VCaP (cell line): Measurements from ENCODE around the gene NFYA.

Experiments
- H3K27ac ChIP-seq: fragments of 450-650 bp; 2 replicates; pipeline ENCODE4 v1.5.1; 2017
- TF ChIP-seq, protein P1 (sequence below): fragments of 450-650 bp; conservative IDR thresholded peaks from 2 replicates; pipeline ENCODE4 v1.5.1; 2017; ENCODE audit warnings: mild to moderate bottlenecking, moderate library complexity

Gene NFYA

GRCh38 chr6:41047745-41048732 lies 24.7 kb upstream of the NFYA start:
- TF ChIP-seq, protein P1, sequence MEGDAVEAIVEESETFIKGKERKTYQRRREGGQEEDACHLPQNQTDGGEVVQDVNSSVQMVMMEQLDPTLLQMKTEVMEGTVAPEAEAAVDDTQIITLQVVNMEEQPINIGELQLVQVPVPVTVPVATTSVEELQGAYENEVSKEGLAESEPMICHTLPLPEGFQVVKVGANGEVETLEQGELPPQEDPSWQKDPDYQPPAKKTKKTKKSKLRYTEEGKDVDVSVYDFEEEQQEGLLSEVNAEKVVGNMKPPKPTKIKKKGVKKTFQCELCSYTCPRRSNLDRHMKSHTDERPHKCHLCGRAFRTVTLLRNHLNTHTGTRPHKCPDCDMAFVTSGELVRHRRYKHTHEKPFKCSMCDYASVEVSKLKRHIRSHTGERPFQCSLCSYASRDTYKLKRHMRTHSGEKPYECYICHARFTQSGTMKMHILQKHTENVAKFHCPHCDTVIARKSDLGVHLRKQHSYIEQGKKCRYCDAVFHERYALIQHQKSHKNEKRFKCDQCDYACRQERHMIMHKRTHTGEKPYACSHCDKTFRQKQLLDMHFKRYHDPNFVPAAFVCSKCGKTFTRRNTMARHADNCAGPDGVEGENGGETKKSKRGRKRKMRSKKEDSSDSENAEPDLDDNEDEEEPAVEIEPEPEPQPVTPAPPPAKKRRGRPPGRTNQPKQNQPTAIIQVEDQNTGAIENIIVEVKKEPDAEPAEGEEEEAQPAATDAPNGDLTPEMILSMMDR, result no peak
- H3K27ac ChIP-seq, result no peak overlapping the region

DNA sequence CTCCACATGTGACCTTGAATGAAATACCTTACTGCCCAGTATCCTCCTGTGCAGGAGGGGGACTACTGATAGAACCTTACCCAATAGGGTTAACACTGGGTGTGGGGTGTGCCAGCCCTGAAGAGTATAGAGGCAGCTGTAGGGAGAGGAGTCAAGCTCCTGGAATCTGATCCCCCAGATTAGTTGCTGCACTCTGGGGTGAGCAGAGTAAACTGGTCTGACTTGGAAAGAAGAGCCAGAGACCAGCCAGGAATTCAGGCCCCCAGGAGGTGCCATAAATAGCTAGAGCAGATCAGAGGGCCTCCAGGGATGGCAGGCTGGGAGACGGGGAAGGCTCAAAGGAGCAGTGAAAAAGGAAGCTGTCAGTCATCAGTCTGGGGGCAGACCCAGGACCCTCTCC lies 23.3 kb upstream of the NFYA start:
- TF ChIP-seq, protein P1, result no peak
- no peak overlapping the region for H3K27ac ChIP-seq

- TF ChIP-seq, protein P1, result no peak
Observed at GRCh38 chr6:41049955-41050354, 22.8 kb upstream of the NFYA start.

DNA sequence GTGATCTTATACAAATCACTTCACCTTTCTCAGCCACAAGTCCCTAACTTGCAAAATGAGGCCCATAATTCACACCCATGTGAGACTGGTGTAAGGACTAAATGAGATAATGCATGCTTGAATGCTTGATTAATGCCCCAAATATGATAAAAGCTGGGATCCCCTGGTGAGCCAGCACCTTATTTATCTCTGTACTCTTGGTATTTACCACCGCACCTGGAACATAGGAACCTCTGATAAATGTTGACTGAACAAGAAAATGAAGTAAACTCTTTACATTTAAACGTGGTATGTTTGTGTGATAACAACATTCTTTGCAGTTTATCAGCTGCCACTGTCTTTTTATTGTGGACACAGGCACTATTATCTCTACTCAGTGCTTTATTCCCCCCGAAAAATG lies 22.2 kb upstream of the NFYA start:
- no peak overlapping the region for H3K27ac ChIP-seq
- TF ChIP-seq, protein P1, result no peak

More at GRCh38 chr6:41049955-41050354, 22.8 kb upstream of the NFYA start:
- no peak overlapping the region for H3K27ac ChIP-seq

DNA sequence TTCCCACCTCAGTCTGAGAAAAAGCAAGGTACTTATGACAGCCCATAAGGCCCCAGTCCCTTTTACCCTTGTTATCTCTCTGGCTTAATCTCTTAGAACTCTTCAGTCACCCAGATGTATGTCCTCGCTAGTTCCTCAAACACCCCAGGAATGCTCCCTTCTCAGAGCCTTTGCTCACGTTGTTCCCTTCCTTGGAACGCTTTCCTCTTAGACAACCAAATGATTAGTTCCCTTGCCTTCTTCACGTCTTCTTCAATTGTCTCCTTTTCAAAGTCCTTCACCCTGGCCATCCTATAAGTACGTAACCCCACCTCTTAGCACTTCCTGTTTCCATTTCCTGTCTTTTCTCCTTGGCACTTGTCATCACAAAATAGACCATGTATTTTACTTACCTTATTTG lies 20.9 kb upstream of the NFYA start:
- TF ChIP-seq, protein P1, result no peak
- no peak overlapping the region for H3K27ac ChIP-seq

- H3K27ac ChIP-seq, result no peak within 1 kb of the TSS
- TF ChIP-seq, protein P1, result no peak
Observed at GRCh38 chr6:41053041-41053440, 19.7 kb upstream of the NFYA start, which contains the start of gene APOBEC2. Gene APOBEC2, plus strand, starts transcription at chr6:41053202. Its CDS starts 146 bp downstream, at chr6:41053348.

GRCh38 chr6:41054511-41054910 lies 18.3 kb upstream of the NFYA start:
- TF ChIP-seq, protein P1, result no peak
- H3K27ac ChIP-seq, result no peak overlapping the region
